ENCODE results near the gene SEZ6.

DNA sequence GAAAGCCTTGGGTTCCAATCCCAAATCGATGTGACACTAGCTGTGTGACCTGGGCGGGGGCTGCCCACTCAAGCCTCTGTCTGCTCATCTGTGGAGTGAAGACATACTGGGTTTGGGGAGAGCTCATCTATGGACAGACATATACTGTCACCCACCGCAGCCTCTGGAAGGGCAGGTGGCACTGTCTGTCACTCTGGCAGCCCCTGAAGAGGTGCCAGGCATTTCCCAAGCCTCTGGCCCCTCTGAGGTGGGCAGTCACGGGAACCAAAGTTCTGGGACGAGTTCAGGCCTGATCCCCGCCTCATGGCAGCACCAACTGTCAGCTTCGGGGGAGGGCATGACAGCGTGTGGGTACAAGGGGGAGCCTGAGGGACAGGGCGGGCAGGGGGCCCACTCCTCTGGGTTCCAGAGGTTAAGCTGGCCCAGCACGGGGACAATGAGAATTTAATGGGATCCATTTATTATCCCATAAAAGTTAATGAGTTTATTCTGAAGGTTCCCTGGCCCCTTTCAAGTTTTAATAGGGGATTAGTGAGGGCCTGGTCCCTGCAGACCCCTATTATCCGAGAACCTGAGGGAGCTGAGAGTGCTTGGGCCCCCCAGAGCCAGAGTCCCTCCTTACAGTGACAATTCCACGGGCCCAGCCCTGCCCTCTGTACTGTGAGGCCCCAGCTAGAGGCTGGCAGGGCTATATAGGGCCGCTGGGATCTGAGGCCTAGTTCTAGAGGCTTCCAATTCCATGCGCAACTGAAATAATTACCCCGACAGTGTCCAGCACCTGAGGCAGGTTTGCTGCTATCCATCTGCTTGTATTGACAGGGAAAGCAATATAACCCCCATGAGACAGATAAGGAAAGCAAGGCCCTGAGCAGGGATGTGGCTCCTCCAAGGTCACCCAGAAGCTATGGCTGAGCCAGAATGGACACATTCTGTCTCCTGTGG lies 18.8 kb downstream of the SEZ6 start:
- TF ChIP-seq, protein P1, sequence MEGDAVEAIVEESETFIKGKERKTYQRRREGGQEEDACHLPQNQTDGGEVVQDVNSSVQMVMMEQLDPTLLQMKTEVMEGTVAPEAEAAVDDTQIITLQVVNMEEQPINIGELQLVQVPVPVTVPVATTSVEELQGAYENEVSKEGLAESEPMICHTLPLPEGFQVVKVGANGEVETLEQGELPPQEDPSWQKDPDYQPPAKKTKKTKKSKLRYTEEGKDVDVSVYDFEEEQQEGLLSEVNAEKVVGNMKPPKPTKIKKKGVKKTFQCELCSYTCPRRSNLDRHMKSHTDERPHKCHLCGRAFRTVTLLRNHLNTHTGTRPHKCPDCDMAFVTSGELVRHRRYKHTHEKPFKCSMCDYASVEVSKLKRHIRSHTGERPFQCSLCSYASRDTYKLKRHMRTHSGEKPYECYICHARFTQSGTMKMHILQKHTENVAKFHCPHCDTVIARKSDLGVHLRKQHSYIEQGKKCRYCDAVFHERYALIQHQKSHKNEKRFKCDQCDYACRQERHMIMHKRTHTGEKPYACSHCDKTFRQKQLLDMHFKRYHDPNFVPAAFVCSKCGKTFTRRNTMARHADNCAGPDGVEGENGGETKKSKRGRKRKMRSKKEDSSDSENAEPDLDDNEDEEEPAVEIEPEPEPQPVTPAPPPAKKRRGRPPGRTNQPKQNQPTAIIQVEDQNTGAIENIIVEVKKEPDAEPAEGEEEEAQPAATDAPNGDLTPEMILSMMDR (IDR thresholded peaks at IDR 0.05; ENCODE audit: low read depth, low read length), result no peak
- TF ChIP-seq EZH2phosphoT487 (IDR thresholded peaks at IDR 0.05; ENCODE audit: low read depth), result no peak

All from OCI-LY3 (cell line).